ENCODE results near the gene ORMDL3. TPM values are rescaled to one million over a fixed set of nuclear protein-coding genes. Genes with fewer than 3 reads are reported as not detected.

The ORMDL3 gene
- polyA plus RNA-seq, 4 donors: 60.7 to 75.3 (median 72.0) TPM

DNA sequence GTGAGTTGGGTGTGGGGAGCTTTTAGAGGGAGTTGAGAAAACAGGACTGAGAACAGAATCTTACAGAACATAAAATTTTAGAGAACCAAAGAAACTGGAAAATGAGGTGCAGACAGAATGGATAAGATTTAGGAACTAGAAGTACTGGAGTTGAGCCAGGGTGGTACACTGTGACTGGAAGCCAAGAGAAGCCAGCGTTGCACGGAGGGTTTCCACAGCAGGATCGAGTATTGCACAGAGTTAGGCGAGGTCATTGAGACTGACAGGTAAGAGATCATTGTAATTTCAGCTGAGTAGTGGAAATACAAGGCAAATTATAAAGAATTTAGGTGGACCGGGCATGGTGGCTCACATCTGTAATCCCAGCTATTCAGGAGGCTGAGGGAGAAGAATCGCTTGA lies 42.0 kb upstream of the ORMDL3 start:
- no peak for FAIRE-seq
- H3K9me3 ChIP-seq (ENCODE audit: control insufficient read depth in 2 of 2, insufficient read depth in 1 of 2, low read depth in 1 of 2, low read length in 1 of 2): no peaks in the 10 kb centered on the region
- DNase-seq: no peak
- peaks cover 0 to 3% (median 0%) of the 10 kb centered on the region in 3 donors for H3K27me3 ChIP-seq (ENCODE audit: control insufficient read depth in 3 of 3, insufficient read depth in 3 of 3, low read length in 3 of 3)
- H3K4me3 ChIP-seq (ENCODE audit: low read depth in 1 of 3, low read length in 3 of 3): no peak overlapping the region
- no peaks in the 10 kb centered on the region for H3K36me3 ChIP-seq (ENCODE audit: control insufficient read depth in 3 of 3, insufficient read depth in 2 of 3, low read depth in 1 of 3, low read length in 3 of 3)
- H3K27ac ChIP-seq (ENCODE audit: low read depth in 1 of 3, low read length in 2 of 3): no peak overlapping the region
- 76 to 84% (median 82%) methylated on average over 6 of the region's 6 CpGs for WGBS, 3 donors
- peaks cover 0 to 25% (median 0%) of the 10 kb centered on the region in 3 donors for H3K4me1 ChIP-seq (ENCODE audit: control insufficient read depth in 3 of 3, insufficient read depth in 2 of 3, low read depth in 1 of 3, low read length in 2 of 3)

GRCh38 chr17:39968761-39969160 lies 41.4 kb upstream of the ORMDL3 start:
- no peak overlapping the region for H3K4me3 ChIP-seq (ENCODE audit: low read depth in 1 of 3, low read length in 3 of 3)
- H3K36me3 ChIP-seq (ENCODE audit: control insufficient read depth in 3 of 3, insufficient read depth in 2 of 3, low read depth in 1 of 3, low read length in 3 of 3): no peaks in the 10 kb centered on the region
- H3K27ac ChIP-seq (ENCODE audit: low read depth in 1 of 3, low read length in 2 of 3): peak overlapping the region in 1 of 3 donors; percentile 16
- FAIRE-seq (no peak), DNase-seq (peak; percentile 26 to 30)
- H3K9me3 ChIP-seq (ENCODE audit: control insufficient read depth in 2 of 2, insufficient read depth in 1 of 2, low read depth in 1 of 2, low read length in 1 of 2): no peaks in the 10 kb centered on the region
- H3K4me1 ChIP-seq (ENCODE audit: control insufficient read depth in 3 of 3, insufficient read depth in 2 of 3, low read depth in 1 of 3, low read length in 2 of 3): peaks cover 0 to 25% (median 0%) of the 10 kb centered on the region in 3 donors
- H3K27me3 ChIP-seq (ENCODE audit: control insufficient read depth in 3 of 3, insufficient read depth in 3 of 3, low read length in 3 of 3): peaks cover 0 to 3% (median 0%) of the 10 kb centered on the region in 3 donors
- 50 to 72% (median 57%) methylated on average over 2 of the region's 2 CpGs for WGBS, 3 donors

DNA sequence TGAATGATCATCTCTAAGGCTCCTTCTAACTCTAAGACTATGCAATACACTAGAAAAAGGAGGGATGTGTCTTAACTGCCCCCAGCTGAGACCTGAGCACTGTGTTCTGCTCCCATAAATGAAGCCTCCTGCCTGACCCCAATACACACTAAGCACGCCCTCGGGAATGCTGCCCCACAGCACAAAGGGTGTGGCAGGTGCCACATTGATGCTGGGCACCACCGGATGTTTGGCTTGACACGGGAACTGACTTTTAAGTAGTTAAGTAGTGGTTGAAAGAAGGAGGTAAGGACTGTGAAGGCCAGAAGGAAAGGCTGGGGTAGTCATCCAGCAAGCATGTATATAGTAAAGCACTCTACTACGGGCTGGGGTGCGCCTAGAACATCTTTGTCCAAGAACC lies 39.4 kb upstream of the ORMDL3 start:
- peaks cover 0 to 25% (median 0%) of the 10 kb centered on the region in 3 donors for H3K4me1 ChIP-seq (ENCODE audit: control insufficient read depth in 3 of 3, insufficient read depth in 2 of 3, low read depth in 1 of 3, low read length in 2 of 3)
- no peaks in the 10 kb centered on the region for H3K9me3 ChIP-seq (ENCODE audit: control insufficient read depth in 2 of 2, insufficient read depth in 1 of 2, low read depth in 1 of 2, low read length in 1 of 2)
- H3K27ac ChIP-seq (ENCODE audit: low read depth in 1 of 3, low read length in 2 of 3): no peak overlapping the region
- peaks cover 0 to 3% (median 0%) of the 10 kb centered on the region in 3 donors for H3K27me3 ChIP-seq (ENCODE audit: control insufficient read depth in 3 of 3, insufficient read depth in 3 of 3, low read length in 3 of 3)
- DNase-seq: no peak
- no peaks in the 10 kb centered on the region for H3K36me3 ChIP-seq (ENCODE audit: control insufficient read depth in 3 of 3, insufficient read depth in 2 of 3, low read depth in 1 of 3, low read length in 3 of 3)
- H3K4me3 ChIP-seq (ENCODE audit: low read depth in 1 of 3, low read length in 3 of 3): no peak overlapping the region
- WGBS, 3 donors: 59 to 80% (median 79%) methylated on average over 6 of the region's 6 CpGs
- FAIRE-seq: no peak

- peaks cover 0 to 3% (median 0%) of the 10 kb centered on the region in 3 donors for H3K27me3 ChIP-seq (ENCODE audit: control insufficient read depth in 3 of 3, insufficient read depth in 3 of 3, low read length in 3 of 3)
- DNase-seq: no peak
- 67 to 83% (median 82%) methylated on average over 8 of the region's 8 CpGs for WGBS, 3 donors
- peaks cover 0 to 20% (median 3%) of the 10 kb centered on the region in 3 donors for H3K4me1 ChIP-seq (ENCODE audit: control insufficient read depth in 3 of 3, insufficient read depth in 2 of 3, low read depth in 1 of 3, low read length in 2 of 3)
- FAIRE-seq: no peak
- no peak overlapping the region for H3K27ac ChIP-seq (ENCODE audit: low read depth in 1 of 3, low read length in 2 of 3)
- H3K4me3 ChIP-seq (ENCODE audit: low read depth in 1 of 3, low read length in 3 of 3): no peak overlapping the region
- H3K9me3 ChIP-seq (ENCODE audit: control insufficient read depth in 2 of 2, insufficient read depth in 1 of 2, low read depth in 1 of 2, low read length in 1 of 2): no peaks in the 10 kb centered on the region
- H3K36me3 ChIP-seq (ENCODE audit: control insufficient read depth in 3 of 3, insufficient read depth in 2 of 3, low read depth in 1 of 3, low read length in 3 of 3): no peaks in the 10 kb centered on the region
These were observed 37.8 kb upstream of the ORMDL3 start for GRCh38 chr17:39965017-39965699.

DNA sequence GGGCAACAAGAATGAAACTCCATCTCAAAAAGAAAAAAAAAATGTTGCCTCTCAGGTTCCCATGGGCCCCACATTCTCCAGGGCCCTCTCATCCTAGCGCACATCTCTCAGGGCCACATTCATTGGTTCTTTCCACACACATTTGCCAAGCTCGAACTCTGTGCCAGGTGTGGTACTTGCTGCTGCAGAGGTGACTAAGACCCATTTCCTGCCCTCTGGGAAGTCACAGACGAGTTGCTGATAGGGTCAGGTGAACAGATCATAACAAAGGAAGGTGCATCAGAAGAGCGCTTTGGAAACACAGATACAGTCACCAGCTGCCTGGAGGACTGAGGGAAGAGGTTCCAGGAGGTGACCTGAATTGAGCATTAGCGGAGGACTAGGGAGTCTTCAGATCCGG lies 36.4 kb upstream of the ORMDL3 start:
- FAIRE-seq (no peak), DNase-seq (peak in 1 of 2 donors; percentile 50)
- no peaks in the 10 kb centered on the region for H3K36me3 ChIP-seq (ENCODE audit: control insufficient read depth in 3 of 3, insufficient read depth in 2 of 3, low read depth in 1 of 3, low read length in 3 of 3)
- 27 to 54% (median 34%) methylated on average over 6 of the region's 6 CpGs for WGBS, 3 donors
- H3K27ac ChIP-seq (ENCODE audit: low read depth in 1 of 3, low read length in 2 of 3): no peak overlapping the region
- peaks cover 0 to 3% (median 0%) of the 10 kb centered on the region in 3 donors for H3K27me3 ChIP-seq (ENCODE audit: control insufficient read depth in 3 of 3, insufficient read depth in 3 of 3, low read length in 3 of 3)
- H3K4me3 ChIP-seq (ENCODE audit: low read depth in 1 of 3, low read length in 3 of 3): no peak overlapping the region
- H3K9me3 ChIP-seq (ENCODE audit: control insufficient read depth in 2 of 2, insufficient read depth in 1 of 2, low read depth in 1 of 2, low read length in 1 of 2): no peaks in the 10 kb centered on the region
- peaks cover 0 to 11% (median 3%) of the 10 kb centered on the region in 3 donors for H3K4me1 ChIP-seq (ENCODE audit: control insufficient read depth in 3 of 3, insufficient read depth in 2 of 3, low read depth in 1 of 3, low read length in 2 of 3)

DNA sequence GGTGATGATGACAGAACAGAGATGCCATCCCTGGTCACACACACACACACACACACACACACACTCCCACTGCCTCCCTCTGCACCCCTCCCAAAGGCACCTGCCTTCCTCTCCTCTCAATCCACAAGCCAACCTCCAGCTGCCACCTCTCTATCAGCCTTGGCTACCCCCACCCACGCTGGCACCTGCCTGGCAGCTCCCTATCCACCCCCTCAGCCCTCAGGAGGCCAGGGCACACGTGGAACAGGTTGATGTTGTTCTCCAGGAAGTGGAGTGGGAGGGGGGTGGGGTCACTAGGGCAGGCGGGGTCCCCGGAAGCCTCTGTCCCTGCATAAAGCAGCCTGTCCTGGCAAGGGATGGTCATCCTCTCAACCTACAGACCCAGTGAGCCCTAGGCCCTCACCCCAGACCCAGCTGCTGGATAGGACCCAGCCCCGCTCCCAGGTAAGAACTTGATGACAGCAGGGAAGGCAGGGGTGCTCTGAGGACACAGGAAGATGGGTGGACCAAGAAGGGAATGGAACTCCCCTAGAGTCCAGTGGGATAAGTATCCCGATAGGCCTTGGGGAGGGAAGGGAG lies 35.3 kb upstream of the ORMDL3 start, which contains the start of gene GSDMA:
Gene GSDMA (plus strand): TSS at position 363 of the 579 bp plus-strand sequence. CDS start 2,684 bp downstream, outside the sequence.
- no peak for FAIRE-seq
- 47 to 56% (median 52%) methylated on average over 6 of the region's 6 CpGs for WGBS, 3 donors

DNA sequence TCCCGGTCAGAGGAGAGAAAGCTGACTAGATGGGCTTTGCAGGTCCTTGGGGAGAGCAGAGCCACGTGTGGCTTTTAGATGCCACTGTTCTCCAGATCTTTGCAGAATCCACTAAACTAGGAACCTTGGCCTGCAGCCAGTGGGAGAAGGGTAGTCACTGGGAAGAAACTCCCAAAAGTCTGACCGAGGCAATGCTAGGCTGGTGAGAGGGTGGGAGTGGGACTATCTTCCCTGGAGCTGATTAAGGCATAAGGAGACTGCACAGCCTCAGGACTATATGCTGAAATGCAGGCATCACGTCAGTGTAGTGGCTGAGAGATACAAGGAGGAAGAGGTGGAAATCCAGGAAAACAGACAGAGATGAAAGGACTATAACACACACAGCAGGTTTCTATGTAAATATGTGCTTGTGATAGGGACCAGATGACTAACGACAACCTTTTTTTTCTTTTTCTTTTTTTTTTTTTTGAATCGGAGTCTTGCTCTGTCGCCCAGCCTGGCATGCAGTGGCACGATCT lies 33.2 kb upstream of the ORMDL3 start:
- H3K36me3 ChIP-seq (ENCODE audit: control insufficient read depth in 3 of 3, insufficient read depth in 2 of 3, low read depth in 1 of 3, low read length in 3 of 3): no peaks in the 10 kb centered on the region
- WGBS, 3 donors: 41 to 56% (median 43%) methylated on average over 6 to 8 of the region's 8 CpGs
- FAIRE-seq (no peak), DNase-seq (peak in 1 of 2 donors; percentile 35)
- no peaks in the 10 kb centered on the region for H3K9me3 ChIP-seq (ENCODE audit: control insufficient read depth in 2 of 2, insufficient read depth in 1 of 2, low read depth in 1 of 2, low read length in 1 of 2)
- H3K4me1 ChIP-seq (ENCODE audit: control insufficient read depth in 3 of 3, insufficient read depth in 2 of 3, low read depth in 1 of 3, low read length in 2 of 3): peaks cover 0 to 6% (median 3%) of the 10 kb centered on the region in 3 donors
- no peaks in the 10 kb centered on the region for H3K27me3 ChIP-seq (ENCODE audit: control insufficient read depth in 3 of 3, insufficient read depth in 3 of 3, low read length in 3 of 3)
- H3K27ac ChIP-seq (ENCODE audit: low read depth in 1 of 3, low read length in 2 of 3): no peak overlapping the region
- no peak overlapping the region for H3K4me3 ChIP-seq (ENCODE audit: low read depth in 1 of 3, low read length in 3 of 3)

More for the DNA sequence above, 35.3 kb upstream of the ORMDL3 start, which contains the start of gene GSDMA:
- no peak within 1 kb of the TSS for H3K4me3 ChIP-seq (ENCODE audit: low read depth in 1 of 3, low read length in 3 of 3)
- H3K27me3 ChIP-seq (ENCODE audit: control insufficient read depth in 3 of 3, insufficient read depth in 3 of 3, low read length in 3 of 3): peaks cover 0 to 3% (median 0%) of the 10 kb centered on the region in 3 donors
- H3K4me1 ChIP-seq (ENCODE audit: control insufficient read depth in 3 of 3, insufficient read depth in 2 of 3, low read depth in 1 of 3, low read length in 2 of 3): peaks cover 0 to 6% (median 3%) of the 10 kb centered on the region in 3 donors
- H3K27ac ChIP-seq (ENCODE audit: low read depth in 1 of 3, low read length in 2 of 3): peak within 1 kb of the TSS in 1 of 3 donors; percentile 1
- no peaks in the 10 kb centered on the region for H3K9me3 ChIP-seq (ENCODE audit: control insufficient read depth in 2 of 2, insufficient read depth in 1 of 2, low read depth in 1 of 2, low read length in 1 of 2)
- no peaks in the 10 kb centered on the region for H3K36me3 ChIP-seq (ENCODE audit: control insufficient read depth in 3 of 3, insufficient read depth in 2 of 3, low read depth in 1 of 3, low read length in 3 of 3)
- DNase-seq: no peak

GRCh38 chr17:39955726-39956225 lies 28.4 kb upstream of the ORMDL3 start:
- H3K36me3 ChIP-seq (ENCODE audit: control insufficient read depth in 3 of 3, insufficient read depth in 2 of 3, low read depth in 1 of 3, low read length in 3 of 3): no peaks in the 10 kb centered on the region
- FAIRE-seq: no peak
- H3K9me3 ChIP-seq (ENCODE audit: control insufficient read depth in 2 of 2, insufficient read depth in 1 of 2, low read depth in 1 of 2, low read length in 1 of 2): no peaks in the 10 kb centered on the region
- no peak for DNase-seq
- H3K27ac ChIP-seq (ENCODE audit: low read depth in 1 of 3, low read length in 2 of 3): no peak overlapping the region
- WGBS, 3 donors: 44 to 69% (median 66%) methylated on average over 4 of the region's 4 CpGs
- H3K4me3 ChIP-seq (ENCODE audit: low read depth in 1 of 3, low read length in 3 of 3): no peak overlapping the region
- peaks cover 0 to 15% (median 3%) of the 10 kb centered on the region in 3 donors for H3K4me1 ChIP-seq (ENCODE audit: control insufficient read depth in 3 of 3, insufficient read depth in 2 of 3, low read depth in 1 of 3, low read length in 2 of 3)
- no peaks in the 10 kb centered on the region for H3K27me3 ChIP-seq (ENCODE audit: control insufficient read depth in 3 of 3, insufficient read depth in 3 of 3, low read length in 3 of 3)
